Stomach (tissue), 9 donors: ENCODE results near the gene CSMD2. TPM values are rescaled to one million over a fixed set of nuclear protein-coding genes. Genes with fewer than 3 reads are reported as not detected.

Source experiments
- DNase-seq, 2 donors: peaks; one replicate each; pipeline versions ENCODE4 v3.0.0 to v3.0.0-alpha.2; 2013 to 2019
- H3K27ac ChIP-seq, 5 donors: fragments of 200-600 bp in 4 of 5; sonication (generic) in 4 of 5; one replicate each; pipeline ENCODE4 v1.5.1; 2013 to 2019; ENCODE audit warnings: mild to moderate bottlenecking in 1 of 5, moderate library complexity in 1 of 5
- H3K27me3 ChIP-seq, 3 donors: fragments of 200-600 bp; sonication (generic); one replicate each; pipeline ENCODE4 v1.5.1; 2017 to 2019; ENCODE audit warnings: mixed run types in 1 of 3
- H3K36me3 ChIP-seq, 4 donors: fragments of 200-600 bp; sonication (generic); 1 replicate in 3 of 4; 2 replicates in 1 of 4; pipeline ENCODE4 v1.5.1; 2016 to 2019
- H3K4me1 ChIP-seq, 4 donors: fragments of 200-600 bp; sonication (generic); one replicate each; pipeline ENCODE4 v1.5.1; 2016 to 2019
- H3K4me3 ChIP-seq, 4 donors: fragments of 200-600 bp; sonication (generic) in 3 of 4; one replicate each; pipeline ENCODE4 v1.5.1; 2016 to 2019; ENCODE audit warnings: mild to moderate bottlenecking in 1 of 4
- H3K9me3 ChIP-seq, 4 donors: fragments of 200-600 bp; sonication (generic); one replicate each; pipeline ENCODE4 v1.5.1; 2016 to 2019
- CTCF ChIP-seq, 7 experiments: fragments of 450-650 bp in 4 of 7; fragments of 200-600 bp in 3 of 7; sonication (generic) in 3 of 7; IDR thresholded peaks; one replicate each; pipeline ENCODE4 v1.5.1; 2016 to 2019; ENCODE audit warnings: antibody characterized with exemption in 7 of 7, control low read depth in 2 of 7, mild to moderate bottlenecking in 1 of 7
- EP300 ChIP-seq: sonication (generic); formaldehyde crosslinking; IDR thresholded peaks from one replicate; pipeline ENCODE4 v1.6.1; 2017; ENCODE audit warnings: antibody characterized with exemption
- POLR2A ChIP-seq, 4 donors: fragments of 450-650 bp; IDR thresholded peaks; one replicate each; pipeline ENCODE4 v1.6.1; 2016; ENCODE audit warnings: antibody characterized with exemption in 4 of 4, control low read depth in 2 of 4, mild to moderate bottlenecking in 1 of 4, moderate library complexity in 1 of 4
- POLR2AphosphoS5 ChIP-seq, 3 donors: sonication (generic); formaldehyde crosslinking; IDR thresholded peaks; one replicate each; pipeline ENCODE4 v1.6.1; 2016; ENCODE audit warnings: antibody characterized with exemption in 3 of 3
- WGBS, 5 donors: extraction: QIAGEN DNeasy Blood & Tissue Kit in 3 of 5; methylation state at CpG; one replicate each; pipeline versions ENCODE4 v1.1.5 to v1.1.7; 2013 to 2018; 5-methylcytosine and 5-hydroxymethylcytosine counted together
- intact Hi-C: fragments of 100-400 bp; cut with DNase I; formaldehyde crosslinking; loops from one replicate; pipeline ENCODE4 v1.15.1; 2023; ENCODE audit warnings: low total_unique reads
- polyA plus RNA-seq, 3 donors: library from polyadenylated mRNA; stranded (reverse); fragments of 200-250 nt; gene quantifications; one replicate each; pipeline ENCODE4 v1.2.3, GENCODE V29; 2013
- total RNA-seq, 5 donors: library from RNA; depleted of rRNA; stranded (reverse); fragments of >200 nt; gene quantifications; one replicate each; pipeline versions ENCODE4 v1.1.0 to v1.2.3, GENCODE V29; 2014 to 2016
- donor health status: healthy with polysubstance abuse.
- donor health status: Bipolar disorder and iron deficiency.
- donor health status: healthy.

Gene CSMD2
- total and polyA plus RNA-seq, 8 donors = 0.10 to 3.5 (median 0.37) TPM; not detected in 1

GRCh38 chr1:33588726-33589125, 576.3 kb downstream of the CSMD2 start:
- DNase-seq = no peak
- Histone ChIP-seq H3K27ac (no peak overlapping the region), H3K9me3 (no peaks in the 10 kb centered on the region), H3K4me3 (no peak overlapping the region), H3K27me3 (no peaks in the 10 kb centered on the region), H3K4me1 (no peaks in the 10 kb centered on the region), H3K36me3 (no peaks in the 10 kb centered on the region)
- 94 to 96% (median 96%) methylated on average over 7 of the region's 7 CpGs for whole genome bisulfite sequencing, 5 donors
- intact Hi-C loops = no loop called here
- TF ChIP-seq EP300 (no peak), POLR2AphosphoS5 (IDR thresholded peaks at IDR 0.05) (no peak), CTCF (IDR thresholded peaks at IDR 0.05) (no peak), POLR2A (IDR thresholded peaks at IDR 0.05) (no peak)

- Histone ChIP-seq H3K27me3 (no peaks in the 10 kb centered on the region), H3K27ac (no peak overlapping the region), H3K4me3 (no peak overlapping the region), H3K36me3 (no peaks in the 10 kb centered on the region), H3K9me3 (no peaks in the 10 kb centered on the region), H3K4me1 (no peaks in the 10 kb centered on the region)
- TF ChIP-seq POLR2AphosphoS5 (IDR thresholded peaks at IDR 0.05) (no peak), EP300 (no peak), POLR2A (IDR thresholded peaks at IDR 0.05) (no peak), CTCF (IDR thresholded peaks at IDR 0.05) (no peak)
- intact Hi-C loops = no loop called here
- no peak for DNase-seq
- 89 to 91% (median 91%) methylated on average over 5 of the region's 5 CpGs for WGBS, 5 donors
Observed at GRCh38 chr1:33586795-33587194, 578.2 kb downstream of the CSMD2 start.

- no peak for DNase-seq
Observed at GRCh38 chr1:33586106-33586505, 578.9 kb downstream of the CSMD2 start.

GRCh38 chr1:33583567-33583966, 581.5 kb downstream of the CSMD2 start:
- TF ChIP-seq CTCF (IDR thresholded peaks at IDR 0.05) = no peak
- TF ChIP-seq POLR2AphosphoS5 (IDR thresholded peaks at IDR 0.05) = no peak

More at GRCh38 chr1:33586106-33586505, 578.9 kb downstream of the CSMD2 start:
- Histone ChIP-seq H3K4me3 (no peak overlapping the region), H3K27ac (no peak overlapping the region), H3K36me3 (no peaks in the 10 kb centered on the region), H3K4me1 (no peaks in the 10 kb centered on the region), H3K27me3 (no peaks in the 10 kb centered on the region), H3K9me3 (no peaks in the 10 kb centered on the region)
- intact Hi-C loops = no loop called here
- TF ChIP-seq EP300 (no peak), POLR2AphosphoS5 (IDR thresholded peaks at IDR 0.05) (no peak), POLR2A (IDR thresholded peaks at IDR 0.05) (no peak), CTCF (IDR thresholded peaks at IDR 0.05) (no peak)
- WGBS, 5 donors = 92 to 98% (median 96%) methylated on average over 4 of the region's 4 CpGs

More at GRCh38 chr1:33583567-33583966, 581.5 kb downstream of the CSMD2 start:
- WGBS, 5 donors = 66 to 72% (median 67%) methylated on average over 6 of the region's 6 CpGs
- Histone ChIP-seq H3K4me3 (no peak overlapping the region), H3K36me3 (no peaks in the 10 kb centered on the region), H3K4me1 (no peaks in the 10 kb centered on the region), H3K27ac (no peak overlapping the region), H3K27me3 (no peaks in the 10 kb centered on the region), H3K9me3 (no peaks in the 10 kb centered on the region)
- intact Hi-C loops = no loop called here
- no peak for DNase-seq
